Muscle layer of duodenum (tissue), 2 donors: ENCODE data around the gene ZNF79.
A peak's percentile ranks its signal among the peaks of the same experiment; 100 is the strongest.

Source experiments
- H3K27ac ChIP-seq: one replicate; pipeline ENCODE4 v1.7.0; 2013; ENCODE audit warnings: mild to moderate bottlenecking, low read length
- H3K27me3 ChIP-seq: one replicate; pipeline ENCODE4 v1.7.0; 2013; ENCODE audit warnings: low read depth, mild to moderate bottlenecking, control low read depth, low read length
- H3K36me3 ChIP-seq, 2 donors: one replicate each; pipeline ENCODE4 v1.7.0; 2013; ENCODE audit warnings: low read length in 2 of 2, control low read depth in 1 of 2, mild to moderate bottlenecking in 1 of 2; ENCODE audit not compliant: insufficient read depth in 2 of 2, control insufficient read depth in 1 of 2
- H3K4me1 ChIP-seq, 2 donors: one replicate each; pipeline ENCODE4 v1.7.0; 2013; ENCODE audit warnings: low read length in 2 of 2, mild to moderate bottlenecking in 2 of 2, control low read depth in 1 of 2, moderate library complexity in 1 of 2; ENCODE audit not compliant: insufficient read depth in 2 of 2, control insufficient read depth in 1 of 2
- H3K4me3 ChIP-seq, 2 donors: one replicate each; pipeline ENCODE4 v1.7.0; 2013; ENCODE audit warnings: low read length in 2 of 2, low read depth in 1 of 2, mild to moderate bottlenecking in 1 of 2
- H3K9me3 ChIP-seq, 2 donors: one replicate each; pipeline ENCODE4 v1.7.0; 2013; ENCODE audit warnings: low read length in 2 of 2, control low read depth in 1 of 2, mild to moderate bottlenecking in 1 of 2; ENCODE audit not compliant: control insufficient read depth in 1 of 2
- donor health status: healthy.

ZNF79 gene

GRCh38 chr9:127390248-127390545, 34.0 kb upstream of the ZNF79 start:
- Histone ChIP-seq H3K4me3 (no peak overlapping the region), H3K27me3 (no peaks in the 10 kb centered on the region), H3K27ac (no peak overlapping the region), H3K9me3 (no peaks in the 10 kb centered on the region), H3K4me1 (peaks cover 0 to 6% of the 10 kb centered on the region in 2 donors), H3K36me3 (peaks cover 0 to 5% of the 10 kb centered on the region in 2 donors)

GRCh38 chr9:127390563-127390962, 33.6 kb upstream of the ZNF79 start:
- no peak overlapping the region for H3K27ac ChIP-seq
- no peaks in the 10 kb centered on the region for H3K27me3 ChIP-seq
- peaks cover 0 to 6% of the 10 kb centered on the region in 2 donors for H3K4me1 ChIP-seq
- H3K36me3 ChIP-seq: peaks cover 0 to 5% of the 10 kb centered on the region in 2 donors
- H3K9me3 ChIP-seq: no peaks in the 10 kb centered on the region
- no peak overlapping the region for H3K4me3 ChIP-seq

GRCh38 chr9:127392166-127392565, 32.0 kb upstream of the ZNF79 start:
- H3K4me3 ChIP-seq: no peak overlapping the region
- H3K27me3 ChIP-seq: no peaks in the 10 kb centered on the region
- H3K4me1 ChIP-seq: peaks cover 0 to 11% of the 10 kb centered on the region in 2 donors
- H3K9me3 ChIP-seq: no peaks in the 10 kb centered on the region
- H3K36me3 ChIP-seq: peaks cover 0 to 5% of the 10 kb centered on the region in 2 donors
- H3K27ac ChIP-seq: no peak overlapping the region

- Histone ChIP-seq H3K36me3 (peaks cover 0 to 5% of the 10 kb centered on the region in 2 donors), H3K4me3 (no peak overlapping the region), H3K4me1 (peaks cover 0 to 11% of the 10 kb centered on the region in 2 donors), H3K9me3 (no peaks in the 10 kb centered on the region), H3K27ac (no peak overlapping the region), H3K27me3 (no peaks in the 10 kb centered on the region)
Measured at GRCh38 chr9:127392976-127393375, 31.2 kb upstream of the ZNF79 start.

GRCh38 chr9:127393645-127394044, 30.5 kb upstream of the ZNF79 start:
- peaks cover 0 to 14% of the 10 kb centered on the region in 2 donors for H3K4me1 ChIP-seq

GRCh38 chr9:127395497-127396252, 28.5 kb upstream of the ZNF79 start:
- Histone ChIP-seq H3K9me3 (no peaks in the 10 kb centered on the region), H3K4me1 (peaks cover 0 to 21% of the 10 kb centered on the region in 2 donors), H3K4me3 (peak overlapping the region; percentile 69 to 86), H3K36me3 (peaks cover 3 to 9% of the 10 kb centered on the region in 2 donors), H3K27ac (no peak overlapping the region), H3K27me3 (no peaks in the 10 kb centered on the region)

More at GRCh38 chr9:127393645-127394044, 30.5 kb upstream of the ZNF79 start:
- no peak overlapping the region for H3K4me3 ChIP-seq
- H3K27me3 ChIP-seq: no peaks in the 10 kb centered on the region
- no peak overlapping the region for H3K27ac ChIP-seq
- H3K36me3 ChIP-seq: peaks cover 0 to 5% of the 10 kb centered on the region in 2 donors
- no peaks in the 10 kb centered on the region for H3K9me3 ChIP-seq

- Histone ChIP-seq H3K4me3 (peak overlapping the region; percentile 69 to 86), H3K9me3 (no peaks in the 10 kb centered on the region), H3K36me3 (peaks cover 5 to 13% of the 10 kb centered on the region in 2 donors), H3K27ac (no peak overlapping the region), H3K4me1 (peaks cover 0 to 21% of the 10 kb centered on the region in 2 donors), H3K27me3 (no peaks in the 10 kb centered on the region)
Measured at GRCh38 chr9:127396253-127396807, 27.9 kb upstream of the ZNF79 start.

- no peaks in the 10 kb centered on the region for H3K9me3 ChIP-seq
- peaks cover 0 to 21% of the 10 kb centered on the region in 2 donors for H3K4me1 ChIP-seq
- H3K27ac ChIP-seq: no peak within 1 kb of the TSS
- peak within 1 kb of the TSS; percentile 69 to 86 for H3K4me3 ChIP-seq
- H3K36me3 ChIP-seq: peaks cover 9 to 16% of the 10 kb centered on the region in 2 donors
- no peaks in the 10 kb centered on the region for H3K27me3 ChIP-seq
Measured at GRCh38 chr9:127396808-127397645, 27.2 kb upstream of the ZNF79 start, which contains the start of gene SLC2A8. TSS of gene SLC2A8 (plus strand) at chr9:127397169. CDS start at chr9:127397231, 62 bp downstream.

- H3K27me3 ChIP-seq: no peaks in the 10 kb centered on the region
- H3K4me3 ChIP-seq: peak overlapping the region; percentile 63 to 86
- H3K9me3 ChIP-seq: no peaks in the 10 kb centered on the region
- H3K4me1 ChIP-seq: peaks cover 0 to 21% of the 10 kb centered on the region in 2 donors
- H3K36me3 ChIP-seq: peaks cover 9 to 16% of the 10 kb centered on the region in 2 donors
- H3K27ac ChIP-seq: no peak overlapping the region
Measured at GRCh38 chr9:127397646-127398274, 26.4 kb upstream of the ZNF79 start.

GRCh38 chr9:127398275-127398647, 25.9 kb upstream of the ZNF79 start:
- Histone ChIP-seq H3K9me3 (no peaks in the 10 kb centered on the region), H3K27me3 (no peaks in the 10 kb centered on the region), H3K4me1 (peaks cover 0 to 21% of the 10 kb centered on the region in 2 donors), H3K36me3 (peaks cover 9 to 16% of the 10 kb centered on the region in 2 donors), H3K4me3 (peak overlapping the region; percentile 63 to 86), H3K27ac (peak overlapping the region; percentile 29)
